Measurements from ENCODE around the gene PPP4R4. TPM values are rescaled to one million over a fixed set of nuclear protein-coding genes. Genes with fewer than 3 reads are reported as not detected.
A peak's percentile ranks its signal among the peaks of the same experiment; 100 is the strongest.

Gene PPP4R4
- total RNA-seq, 1 experiment from 2014 or later = 3.9 TPM

DNA sequence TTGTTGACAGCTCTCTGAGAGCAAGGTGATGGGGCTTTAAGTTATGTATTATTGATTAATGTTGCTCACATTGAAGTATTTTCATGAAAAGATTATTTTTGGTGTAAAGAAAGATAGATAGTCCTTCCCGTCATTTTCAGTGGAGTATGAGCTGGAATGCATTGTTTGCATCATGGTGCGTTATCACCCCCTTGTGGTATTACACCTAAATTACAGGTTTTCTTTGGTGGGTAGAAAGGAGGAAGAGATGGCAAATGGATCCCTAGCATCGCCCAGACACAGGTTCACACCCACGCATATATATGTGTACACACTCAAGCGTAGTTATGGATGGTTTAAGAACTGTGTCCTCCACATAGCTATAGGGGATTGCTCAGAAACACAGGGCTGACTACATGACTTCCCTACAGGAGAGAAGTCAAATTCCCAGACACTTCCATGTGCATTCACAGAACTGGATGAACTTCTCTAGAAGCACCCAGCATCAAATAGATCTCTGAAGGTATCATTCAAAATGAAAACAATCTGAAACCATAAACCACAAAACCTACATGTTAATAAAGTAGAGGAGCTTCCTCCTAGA lies 133.4 kb downstream of the PPP4R4 start:
- H3K9ac ChIP-seq (ENCODE audit: extremely low read depth, insufficient read length, low read length) = no peak overlapping the region
- no peaks in the 10 kb centered on the region for H3K4me1 Mint-ChIP-seq
- H2AK5ac ChIP-seq (ENCODE audit: insufficient read length, low read length) = no peak overlapping the region
- H4K8ac ChIP-seq (replicated peaks; ENCODE audit: insufficient read length, low read depth, low read length) = no peak overlapping the region
- no peak overlapping the region for H3K56ac ChIP-seq (ENCODE audit: insufficient read length, low read depth, low read length)
- H3K27ac Mint-ChIP-seq = no peak overlapping the region
- H2BK20ac ChIP-seq (ENCODE audit: low read depth, low read length, poor library complexity, severe bottlenecking) = no peak overlapping the region
- no peak overlapping the region for H2BK120ac ChIP-seq (ENCODE audit: low read depth, low read length, poor library complexity, severe bottlenecking)
- peaks cover 14 to 19% of the 10 kb centered on the region in 2 experiments for H3K9me3 Mint-ChIP-seq
- no peaks in the 10 kb centered on the region for H3K27me3 ChIP-seq (ENCODE audit: insufficient read depth, low read length)
- no peaks in the 10 kb centered on the region for H3K4me1 ChIP-seq (ENCODE audit: insufficient read depth, low read length)
- no peak overlapping the region for H4K91ac ChIP-seq (ENCODE audit: insufficient read length, low read depth, low read length)
- no peak overlapping the region for H3K4me3 Mint-ChIP-seq
- no peak overlapping the region for H3K18ac ChIP-seq (ENCODE audit: insufficient read length, low read depth, low read length)
- no peak for DNase-seq
- TF ChIP-seq, protein P1, sequence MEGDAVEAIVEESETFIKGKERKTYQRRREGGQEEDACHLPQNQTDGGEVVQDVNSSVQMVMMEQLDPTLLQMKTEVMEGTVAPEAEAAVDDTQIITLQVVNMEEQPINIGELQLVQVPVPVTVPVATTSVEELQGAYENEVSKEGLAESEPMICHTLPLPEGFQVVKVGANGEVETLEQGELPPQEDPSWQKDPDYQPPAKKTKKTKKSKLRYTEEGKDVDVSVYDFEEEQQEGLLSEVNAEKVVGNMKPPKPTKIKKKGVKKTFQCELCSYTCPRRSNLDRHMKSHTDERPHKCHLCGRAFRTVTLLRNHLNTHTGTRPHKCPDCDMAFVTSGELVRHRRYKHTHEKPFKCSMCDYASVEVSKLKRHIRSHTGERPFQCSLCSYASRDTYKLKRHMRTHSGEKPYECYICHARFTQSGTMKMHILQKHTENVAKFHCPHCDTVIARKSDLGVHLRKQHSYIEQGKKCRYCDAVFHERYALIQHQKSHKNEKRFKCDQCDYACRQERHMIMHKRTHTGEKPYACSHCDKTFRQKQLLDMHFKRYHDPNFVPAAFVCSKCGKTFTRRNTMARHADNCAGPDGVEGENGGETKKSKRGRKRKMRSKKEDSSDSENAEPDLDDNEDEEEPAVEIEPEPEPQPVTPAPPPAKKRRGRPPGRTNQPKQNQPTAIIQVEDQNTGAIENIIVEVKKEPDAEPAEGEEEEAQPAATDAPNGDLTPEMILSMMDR (conservative IDR thresholded peaks at IDR 0.05) = peak; percentile 80
- no peak overlapping the region for H3T11ph ChIP-seq (ENCODE audit: low read length)
- H3K23me2 ChIP-seq (ENCODE audit: insufficient read length, low read depth, low read length, poor library complexity, severe bottlenecking) = no peaks in the 10 kb centered on the region
- H4K5ac ChIP-seq (ENCODE audit: insufficient read length, low read depth, low read length) = no peak overlapping the region
- H3K79me2 ChIP-seq (ENCODE audit: insufficient read depth, low read length) = no peaks in the 10 kb centered on the region
- no peaks in the 10 kb centered on the region for H4K20me1 ChIP-seq (ENCODE audit: control insufficient read depth, insufficient read depth, insufficient read length)
- H3K9me3 ChIP-seq (ENCODE audit: control insufficient read depth, low read depth, low read length) = no peaks in the 10 kb centered on the region
- peaks cover 3 to 8% (median 4%) of the 10 kb centered on the region in 3 experiments; a peak in 4 of 7 replicates for H3K36me3 Mint-ChIP-seq (ENCODE audit: insufficient read depth in 1 of 3, low read depth in 3 of 3)
- H3K79me1 ChIP-seq (ENCODE audit: insufficient read depth, low read depth, low read length, poor library complexity, severe bottlenecking) = no peaks in the 10 kb centered on the region
- H3K27ac ChIP-seq (ENCODE audit: insufficient read length, low read depth, low read length) = no peak overlapping the region
- H2BK12ac ChIP-seq (ENCODE audit: insufficient read length, low read depth, low read length) = no peak overlapping the region
- H3K4me2 ChIP-seq (ENCODE audit: insufficient read depth, insufficient read length, low read length) = no peak overlapping the region
- no peak overlapping the region for H3K4ac ChIP-seq (ENCODE audit: low read depth, low read length)
- H2BK15ac ChIP-seq (ENCODE audit: low read depth, low read length) = no peak overlapping the region
- H2BK5ac ChIP-seq (ENCODE audit: insufficient read length, low read length) = no peak overlapping the region
- no peak overlapping the region for H3K14ac ChIP-seq (ENCODE audit: insufficient read depth, low read length)
- H3K23ac ChIP-seq (ENCODE audit: insufficient read length, low read depth, low read length) = no peak overlapping the region
- WGBS (ENCODE audit: extremely low coverage, insufficient read length, low lambda C conversion rate) = no CpG with 5 or more reads among the region's 5 CpGs
- no peak overlapping the region for H2AFZ ChIP-seq (ENCODE audit: low read length)
- H3K27me3 Mint-ChIP-seq (ENCODE audit: low read depth) = peaks cover 10% of the 10 kb centered on the region
